HG03439 (cell line): ENCODE data around the gene SLC7A6OS.

Source experiments
- ATAC-seq: cut with Tn5 transposase; IDR thresholded peaks from one replicate; pipeline ENCODE4 v1.9.1; 2021; ENCODE audit warnings: mild to moderate bottlenecking, moderate library complexity; ENCODE audit not compliant: unreplicated experiment

Gene SLC7A6OS

GRCh38 chr16:68345351-68345810 lies 34.6 kb upstream of the SLC7A6OS start:
- ATAC-seq = no peak

- no peak for ATAC-seq
These were observed 33.5 kb upstream of the SLC7A6OS start for GRCh38 chr16:68344252-68344651.

GRCh38 chr16:68343137-68343536 lies 32.4 kb upstream of the SLC7A6OS start:
- ATAC-seq = no peak

GRCh38 chr16:68342620-68343019 lies 31.9 kb upstream of the SLC7A6OS start:
- ATAC-seq = no peak

- ATAC-seq = no peak
These were observed 28.5 kb upstream of the SLC7A6OS start for GRCh38 chr16:68339214-68339613.

- no peak for ATAC-seq
These were observed 27.8 kb upstream of the SLC7A6OS start for GRCh38 chr16:68338326-68339119.

GRCh38 chr16:68335175-68335574 lies 24.4 kb upstream of the SLC7A6OS start:
- ATAC-seq = no peak

- no peak for ATAC-seq
These were observed 21.8 kb upstream of the SLC7A6OS start for GRCh38 chr16:68332411-68333121.

GRCh38 chr16:68331879-68332410 lies 21.2 kb upstream of the SLC7A6OS start:
- no peak for ATAC-seq

GRCh38 chr16:68328860-68329390 lies 18.2 kb upstream of the SLC7A6OS start:
- ATAC-seq = no peak

GRCh38 chr16:68328151-68328859 lies 17.6 kb upstream of the SLC7A6OS start:
- peak; percentile 76 for ATAC-seq

- ATAC-seq = no peak
These were observed 14.1 kb upstream of the SLC7A6OS start for GRCh38 chr16:68324780-68325357.

- no peak for ATAC-seq
These were observed 13.6 kb upstream of the SLC7A6OS start for GRCh38 chr16:68324336-68324735.

- no peak for ATAC-seq
These were observed 8.6 kb upstream of the SLC7A6OS start for GRCh38 chr16:68319185-68319908.

- no peak for ATAC-seq
These were observed 2.4 kb upstream of the SLC7A6OS start for GRCh38 chr16:68313116-68313515.

- peak; percentile 33 for ATAC-seq
These were observed 341 bp downstream of the SLC7A6OS start for GRCh38 chr16:68310437-68310773.

GRCh38 chr16:68309799-68310198 lies 947 bp downstream of the SLC7A6OS start:
- no peak for ATAC-seq

- ATAC-seq = no peak
These were observed 4.1 kb downstream of the SLC7A6OS start for GRCh38 chr16:68306633-68307032.

GRCh38 chr16:68300734-68301459 lies 9.8 kb downstream of the SLC7A6OS start:
- no peak for ATAC-seq
